ENCODE data around the gene ZBTB46.

The ZBTB46 gene

GRCh38 chr20:63835021-63835858 is 4.2 kb upstream of the ZBTB46 start:
- peak; percentile 97 for DNase-seq (ENCODE audit: low read depth)
- H3K4me3 ChIP-seq (replicated peaks; ENCODE audit: low read depth, low read length) = no peak overlapping the region
- no peak for TF ChIP-seq CTCF (IDR thresholded peaks at IDR 0.05; ENCODE audit: low read length, missing control alignments)

- no peak for DNase-seq (ENCODE audit: low read depth)
- H3K4me3 ChIP-seq (replicated peaks; ENCODE audit: low read depth, low read length) = no peak overlapping the region
- TF ChIP-seq CTCF (IDR thresholded peaks at IDR 0.05; ENCODE audit: low read length, missing control alignments) = no peak
Measured at GRCh38 chr20:63834491-63834880, 3.4 kb upstream of the ZBTB46 start.

- TF ChIP-seq CTCF (IDR thresholded peaks at IDR 0.05; ENCODE audit: low read length, missing control alignments) = no peak
- peak; percentile 44 for DNase-seq (ENCODE audit: low read depth)
- H3K4me3 ChIP-seq (replicated peaks; ENCODE audit: low read depth, low read length) = no peak overlapping the region
Measured at GRCh38 chr20:63833776-63834490, 2.9 kb upstream of the ZBTB46 start.

- DNase-seq (ENCODE audit: low read depth) = no peak
- H3K4me3 ChIP-seq (replicated peaks; ENCODE audit: low read depth, low read length) = peak overlapping the region; percentile 12
- no peak for TF ChIP-seq CTCF (IDR thresholded peaks at IDR 0.05; ENCODE audit: low read length, missing control alignments)
Measured at GRCh38 chr20:63831993-63832686, 1.1 kb upstream of the ZBTB46 start.

GRCh38 chr20:63831646-63831992 is 555 bp upstream of the ZBTB46 start:
- H3K4me3 ChIP-seq (replicated peaks; ENCODE audit: low read depth, low read length) = peak overlapping the region; percentile 37
- DNase-seq (ENCODE audit: low read depth) = no peak
- no peak for TF ChIP-seq CTCF (IDR thresholded peaks at IDR 0.05; ENCODE audit: low read length, missing control alignments)

- no peak for DNase-seq (ENCODE audit: low read depth)
- no peak for TF ChIP-seq CTCF (IDR thresholded peaks at IDR 0.05; ENCODE audit: low read length, missing control alignments)
- peak overlapping the region; percentile 65 for H3K4me3 ChIP-seq (replicated peaks; ENCODE audit: low read depth, low read length)
Measured at GRCh38 chr20:63829945-63830835, 874 bp downstream of the ZBTB46 start.

All from fibroblast of pulmonary artery (primary cell).